IPS DF 4.7 (cell line): ENCODE data around the gene ZNF787.

Experiments used
- DNase-seq: peaks from one replicate; pipeline ENCODE4 v3.0.0-alpha.2; 2013; ENCODE audit warnings: low spot score; ENCODE audit errors: extremely low read depth

Gene ZNF787

DNA sequence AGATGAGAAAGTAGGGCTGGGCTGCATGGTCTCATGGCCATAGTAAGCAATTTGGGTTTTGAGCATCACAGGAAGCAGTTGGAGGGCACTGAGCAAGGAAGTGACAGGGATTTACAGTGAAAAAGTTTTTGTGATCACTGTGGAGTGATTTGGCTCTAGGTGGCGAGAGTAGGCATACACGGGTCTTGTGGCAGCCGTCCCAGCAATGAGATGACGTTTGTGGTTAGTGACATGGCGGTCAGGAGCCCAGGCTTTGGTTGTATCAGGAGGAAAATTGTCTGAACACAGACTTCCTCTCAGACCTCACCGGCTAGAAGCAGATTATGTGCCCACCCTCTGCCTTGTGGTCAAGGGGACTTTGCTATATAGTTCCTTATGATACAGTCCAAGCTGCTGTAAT, 23.3 kb upstream of the ZNF787 start:
- DNase-seq, result no peak

DNA sequence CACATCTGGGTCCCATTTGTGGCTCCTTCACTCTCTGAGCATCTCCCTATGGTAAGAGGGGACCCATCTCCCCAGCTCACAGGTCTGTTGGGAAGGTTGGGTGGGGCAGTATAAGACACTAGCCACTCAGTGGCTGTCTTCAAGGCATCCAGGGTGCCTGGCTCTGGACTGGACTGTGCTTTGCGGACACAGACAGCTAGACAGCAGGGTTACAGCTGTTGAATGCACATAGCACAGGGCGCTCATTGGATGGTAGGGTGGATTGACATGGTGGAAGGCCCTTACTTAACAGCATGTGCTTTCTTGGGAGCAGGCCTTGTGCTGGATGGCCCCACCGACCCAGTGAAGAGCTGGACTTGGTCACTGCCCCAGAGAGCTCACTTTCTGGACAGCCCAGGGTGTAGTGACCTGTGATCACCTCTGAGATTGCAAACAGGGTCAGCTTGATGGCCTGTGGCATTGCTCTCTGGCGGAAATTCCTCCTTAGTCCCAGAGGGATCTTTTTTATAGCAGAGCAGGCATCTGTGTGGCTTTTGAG, 21.9 kb upstream of the ZNF787 start:
- DNase-seq, result no peak

DNA sequence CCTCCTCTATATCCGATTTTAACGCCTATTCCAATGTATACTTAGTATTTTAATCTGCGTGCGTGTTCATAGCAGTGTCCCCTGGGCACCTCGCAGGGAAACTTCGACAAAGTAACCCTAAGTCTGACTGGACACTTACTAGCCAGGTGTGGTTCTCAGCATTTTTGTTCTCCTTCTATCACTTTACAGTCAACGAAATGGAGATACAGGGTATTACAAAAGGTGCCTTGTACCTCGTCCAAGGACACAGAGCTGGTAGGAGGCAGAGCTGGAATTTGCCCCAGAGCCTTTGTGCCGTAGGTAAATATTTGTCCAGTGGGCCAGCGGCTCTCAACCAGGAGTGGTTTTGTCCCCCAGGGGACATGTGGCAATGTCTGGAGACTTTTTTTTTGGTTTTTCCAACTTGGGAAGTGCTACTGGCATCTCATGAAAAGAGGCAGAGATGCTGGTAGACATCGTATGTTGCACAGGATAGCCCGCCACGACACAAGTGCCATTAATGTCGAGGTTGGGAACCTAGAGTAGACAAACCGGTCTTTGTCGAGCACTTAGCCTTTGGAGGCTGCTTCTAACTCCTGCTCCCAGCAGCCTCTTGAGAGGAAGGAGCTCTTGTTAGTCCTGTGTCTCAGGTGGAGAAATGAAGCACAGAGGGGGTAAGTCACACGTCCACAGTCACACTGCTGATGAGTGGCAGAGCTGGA, 21.1 kb upstream of the ZNF787 start:
- DNase-seq, result no peak

DNA sequence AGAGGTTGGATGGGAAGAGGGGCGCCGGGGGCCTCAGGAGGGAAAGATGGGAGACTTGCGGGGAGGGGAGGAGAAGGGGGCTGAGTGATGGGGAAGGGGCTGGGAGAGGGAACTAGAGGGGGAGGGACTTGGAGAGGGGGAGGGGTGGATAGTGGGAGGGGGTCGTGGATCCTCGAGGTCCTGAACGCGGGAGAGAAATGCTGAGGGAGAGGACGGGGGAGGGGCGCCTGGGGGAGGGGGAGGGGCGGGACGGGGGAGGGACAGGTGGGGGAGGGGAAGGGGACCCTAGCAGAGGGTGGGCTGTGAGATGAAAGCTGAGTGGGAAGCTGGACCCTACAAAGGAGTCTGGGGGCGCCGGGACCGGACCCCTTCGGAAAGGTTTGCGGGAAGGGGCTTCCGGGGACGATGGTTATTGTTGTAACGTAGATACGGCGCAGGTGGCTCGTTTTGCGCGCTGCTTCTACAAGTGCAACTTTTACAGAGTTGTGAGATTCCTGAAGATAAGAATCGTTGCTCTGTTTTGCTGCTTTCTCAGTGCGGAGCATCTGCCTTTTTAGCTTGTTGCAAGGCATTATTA, 20.4 kb upstream of the ZNF787 start:
- DNase-seq, result no peak

DNA sequence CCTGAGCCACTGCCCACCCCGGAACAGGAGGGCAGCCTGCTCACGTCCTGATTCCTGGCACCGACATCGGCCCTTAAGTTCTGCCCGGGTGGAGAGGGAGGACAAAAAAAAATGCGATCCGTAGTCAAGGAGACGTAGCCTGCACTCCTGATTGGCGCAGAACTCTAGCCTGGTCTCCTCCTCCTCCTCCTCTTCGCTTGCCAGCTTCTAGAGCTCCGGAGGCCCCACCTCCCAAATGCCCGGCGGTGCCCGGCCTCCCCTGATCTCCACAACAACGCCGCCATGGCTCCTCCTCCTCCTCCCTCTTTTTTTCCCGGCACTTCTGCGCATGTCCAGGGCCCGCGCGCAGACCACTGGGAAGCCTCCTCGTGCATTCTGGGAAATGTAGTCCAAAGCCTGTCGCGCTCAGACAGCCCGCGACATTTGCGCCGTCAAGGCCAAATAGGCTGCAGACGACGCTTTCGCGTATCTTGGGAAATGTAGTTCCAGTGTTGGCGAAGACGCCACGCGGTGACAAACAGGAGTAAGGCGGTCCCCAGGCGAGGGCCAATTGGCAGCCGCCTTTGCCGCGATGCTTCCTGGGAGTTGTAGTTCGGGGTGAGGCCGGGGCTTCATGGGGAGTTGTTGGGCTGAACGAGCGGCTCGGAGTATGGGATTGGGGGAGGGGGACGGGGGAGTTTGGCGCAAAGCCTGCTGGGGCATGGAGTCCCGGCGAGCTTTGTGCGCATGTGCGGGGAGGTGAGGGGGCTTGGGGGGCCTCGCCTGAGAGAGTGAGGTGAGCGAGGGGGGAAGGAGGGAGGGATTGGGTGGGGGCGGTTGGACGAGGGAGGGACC, 19.7 kb upstream of the ZNF787 start, which contains the start of gene ZNF444:
TSS of gene ZNF444 (plus strand) at position 705 of the 834 bp plus-strand sequence. CDS start 5,625 bp downstream, outside the sequence.
- DNase-seq, result peak; percentile 94

DNA sequence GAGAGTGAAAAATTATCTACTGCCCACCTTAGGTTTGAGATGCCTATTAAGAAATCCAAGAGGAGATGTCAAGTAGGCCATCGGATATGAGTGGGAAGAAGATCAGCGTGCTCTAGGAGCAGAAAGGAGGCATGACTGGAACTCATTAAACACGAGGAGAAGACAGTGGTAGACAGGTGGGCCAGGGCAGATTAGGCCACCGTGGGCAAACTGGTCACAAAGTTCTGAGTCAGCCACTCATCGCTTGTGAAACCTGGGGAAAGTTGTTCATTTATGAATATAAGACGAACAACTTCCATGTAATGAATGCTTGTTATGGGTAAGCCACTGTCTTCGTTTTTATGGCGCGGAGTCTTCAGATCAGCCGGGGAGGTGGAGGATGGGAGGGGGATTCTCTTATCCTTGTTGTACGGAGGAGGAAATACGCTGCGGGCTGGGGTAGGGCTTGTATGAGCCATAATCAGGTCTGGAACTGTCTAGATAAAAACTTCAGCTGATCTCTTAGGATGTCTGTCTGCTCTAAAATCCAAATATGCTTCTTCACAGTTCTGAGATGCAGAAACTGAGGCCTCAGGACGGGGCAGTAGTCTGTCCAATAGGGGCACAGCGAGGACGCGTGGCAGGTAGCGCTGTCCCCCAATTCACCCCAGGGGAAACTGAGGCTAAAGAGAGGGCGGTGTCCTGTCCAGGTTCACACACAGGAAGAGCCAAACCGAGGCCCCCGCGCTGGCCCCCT, 18.9 kb upstream of the ZNF787 start:
- DNase-seq, result no peak

DNA sequence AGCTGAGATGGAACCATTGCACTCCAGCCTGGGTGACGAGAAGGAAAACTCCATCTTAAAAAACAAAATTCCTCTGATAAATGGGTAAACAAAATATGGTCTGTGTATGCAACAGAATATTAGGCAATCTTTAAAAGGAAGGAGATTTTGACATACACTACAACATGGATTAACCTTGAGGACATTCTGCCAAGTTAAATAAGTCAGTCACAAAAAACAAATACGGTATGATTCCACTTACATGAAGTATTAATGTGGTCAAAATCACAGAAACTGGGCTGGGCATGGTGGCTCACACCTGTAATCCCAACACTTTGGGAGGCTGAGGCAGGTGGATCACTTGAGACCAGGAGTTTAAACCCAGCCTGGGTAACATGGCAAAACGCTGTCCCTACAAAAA, 17.0 kb upstream of the ZNF787 start:
- DNase-seq, result no peak

DNA sequence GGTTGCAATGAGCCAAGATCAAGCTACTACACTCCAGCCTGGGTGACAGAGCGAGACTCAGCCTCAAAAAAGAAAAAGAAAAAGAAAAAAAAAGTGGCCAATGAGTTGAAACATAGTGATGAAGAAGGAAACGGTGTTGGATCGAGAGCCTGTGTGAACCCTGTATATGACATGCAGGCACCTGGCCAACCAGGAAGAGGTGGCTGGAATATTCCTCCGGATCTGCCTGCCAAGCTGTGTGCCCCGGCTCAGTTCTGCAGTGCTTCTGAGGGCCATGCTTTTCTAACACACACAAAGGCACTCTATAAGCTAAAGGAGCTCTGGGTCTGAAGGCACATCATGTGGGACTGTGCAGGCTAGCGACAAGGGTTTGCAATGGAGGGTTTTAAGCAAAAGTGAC, 16.3 kb upstream of the ZNF787 start:
- DNase-seq, result no peak

DNA sequence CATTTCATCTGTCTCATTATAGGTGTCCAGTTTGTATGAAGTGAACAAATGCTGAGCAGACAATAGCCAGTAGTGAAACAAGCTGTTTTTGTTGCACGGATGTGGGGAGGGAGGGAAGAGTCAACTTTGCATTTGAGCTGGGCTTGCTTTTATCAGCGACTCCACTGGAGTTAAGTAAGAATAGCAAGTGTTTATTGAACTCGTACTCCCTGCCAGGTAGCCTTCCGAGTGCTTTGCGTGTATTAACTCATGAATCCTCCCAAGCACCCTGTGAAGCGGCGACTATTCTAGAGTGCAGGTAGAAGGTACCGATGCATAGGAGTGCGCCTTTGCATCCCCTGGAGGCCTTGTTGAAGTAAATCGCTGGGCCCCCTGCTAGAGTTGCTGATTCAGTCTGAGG, 15.3 kb upstream of the ZNF787 start:
- DNase-seq, result no peak

DNA sequence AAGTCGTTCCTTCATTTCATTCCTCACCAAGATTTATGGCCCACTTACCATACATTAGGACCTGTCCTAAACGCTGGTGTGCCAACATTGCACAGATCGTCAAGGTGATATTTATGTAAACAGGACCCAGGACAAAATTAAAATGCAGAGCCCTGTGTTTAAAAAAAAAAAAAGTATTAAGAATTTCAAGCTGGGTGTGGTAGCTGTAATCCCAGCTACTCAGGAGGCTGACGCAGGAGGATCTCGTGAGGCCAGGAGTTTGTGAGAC, 13.5 kb upstream of the ZNF787 start:
- no peak for DNase-seq

DNA sequence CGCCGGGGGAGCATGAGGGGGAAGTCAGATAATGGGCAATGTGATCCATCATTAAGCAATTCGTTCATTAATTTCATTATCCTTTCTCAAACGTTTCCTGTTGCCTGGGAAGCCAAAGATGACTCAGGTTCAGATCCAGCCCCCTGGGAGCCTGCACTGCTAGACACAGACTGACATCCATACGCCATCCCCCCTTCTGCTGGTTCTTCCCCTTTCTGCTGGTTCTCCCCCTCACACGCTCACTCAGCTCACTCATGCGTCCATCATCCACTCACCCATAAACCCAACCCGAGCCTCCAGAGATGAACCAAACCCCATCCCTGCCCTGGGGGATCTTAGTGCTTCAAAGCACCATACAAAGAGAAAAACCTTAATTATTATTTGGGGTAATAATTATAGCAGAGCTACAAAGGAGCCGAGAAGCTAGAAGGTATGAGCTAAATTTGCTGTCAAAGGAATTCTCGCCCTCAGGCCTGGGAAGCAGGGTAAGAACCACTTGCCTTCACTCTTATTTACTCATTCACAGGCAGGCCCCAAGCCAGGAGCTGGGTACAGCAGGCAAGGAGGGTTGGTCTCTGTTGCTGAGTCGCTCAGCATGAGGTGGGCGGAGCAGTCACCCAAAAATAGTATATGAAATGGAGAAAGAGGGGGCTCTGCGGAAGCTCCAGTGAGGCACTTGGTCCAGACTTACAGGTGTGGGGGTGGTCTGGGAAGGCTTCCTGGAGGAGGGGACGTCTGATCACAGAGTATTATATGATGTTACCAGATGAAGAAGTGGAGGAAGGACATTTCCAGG, 13.0 kb upstream of the ZNF787 start:
- no peak for DNase-seq

DNA sequence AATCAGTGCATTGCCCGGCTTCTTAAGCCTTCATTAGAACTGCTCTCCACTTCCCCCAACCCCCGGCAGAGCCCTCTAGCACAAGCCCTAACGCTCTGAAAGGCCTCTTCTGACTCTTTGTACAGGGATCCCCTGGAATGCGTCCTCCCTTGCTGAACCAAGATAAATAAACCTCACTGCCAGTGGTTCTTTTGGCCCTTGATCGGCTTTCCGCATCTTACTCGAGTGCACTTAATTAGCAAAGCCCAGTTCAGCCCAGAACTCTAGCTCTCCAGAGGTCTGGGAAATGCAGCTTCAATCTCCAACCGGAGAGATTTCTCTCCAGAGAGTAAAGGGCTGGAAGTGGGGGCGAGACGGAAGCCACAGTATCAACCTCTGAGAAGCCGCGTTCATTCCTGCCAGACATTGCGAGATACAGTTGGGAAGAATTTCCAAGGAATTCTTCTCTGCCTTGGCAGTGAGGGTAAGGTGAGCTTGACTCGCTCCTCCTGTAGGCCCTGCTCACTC, 11.3 kb upstream of the ZNF787 start:
- no peak for DNase-seq

DNA sequence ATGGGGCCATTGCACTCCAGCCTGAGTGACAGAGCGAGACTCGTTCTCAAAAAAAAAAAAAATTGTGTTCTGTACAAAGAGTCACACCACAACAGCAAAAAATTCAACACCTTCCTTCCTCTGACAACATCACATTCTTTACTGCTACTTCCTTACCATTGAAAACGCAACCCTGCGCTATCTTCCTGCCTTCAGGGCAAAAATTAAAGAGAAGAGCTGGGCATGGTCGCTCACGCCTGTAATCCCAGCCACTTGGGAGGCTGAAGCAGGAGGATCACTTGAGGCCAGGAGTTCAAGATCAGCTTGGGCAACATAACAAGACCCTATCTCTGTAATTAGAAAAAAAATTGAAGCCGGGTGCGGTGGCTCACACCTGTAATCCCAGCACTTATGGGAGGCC, 10.6 kb upstream of the ZNF787 start:
- no peak for DNase-seq

DNA sequence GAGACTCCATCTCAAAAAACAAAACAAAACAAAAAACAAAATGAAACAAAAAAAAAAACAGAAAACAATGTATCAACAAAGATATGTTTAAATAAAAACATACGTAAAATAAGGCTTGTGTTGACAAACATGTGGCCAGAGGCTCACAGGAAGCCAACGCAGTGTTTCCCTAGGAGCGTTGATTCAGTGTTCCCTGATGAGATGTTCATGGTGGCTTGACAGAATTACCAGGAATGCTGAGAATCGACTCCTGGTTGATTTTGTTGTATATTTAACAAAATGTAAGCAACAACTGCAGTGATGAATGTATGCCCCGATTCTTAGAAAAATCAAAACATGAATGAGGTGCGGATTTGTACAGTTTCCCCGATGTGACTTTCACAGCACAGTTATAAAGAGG, 8.9 kb upstream of the ZNF787 start:
- DNase-seq, result no peak

DNA sequence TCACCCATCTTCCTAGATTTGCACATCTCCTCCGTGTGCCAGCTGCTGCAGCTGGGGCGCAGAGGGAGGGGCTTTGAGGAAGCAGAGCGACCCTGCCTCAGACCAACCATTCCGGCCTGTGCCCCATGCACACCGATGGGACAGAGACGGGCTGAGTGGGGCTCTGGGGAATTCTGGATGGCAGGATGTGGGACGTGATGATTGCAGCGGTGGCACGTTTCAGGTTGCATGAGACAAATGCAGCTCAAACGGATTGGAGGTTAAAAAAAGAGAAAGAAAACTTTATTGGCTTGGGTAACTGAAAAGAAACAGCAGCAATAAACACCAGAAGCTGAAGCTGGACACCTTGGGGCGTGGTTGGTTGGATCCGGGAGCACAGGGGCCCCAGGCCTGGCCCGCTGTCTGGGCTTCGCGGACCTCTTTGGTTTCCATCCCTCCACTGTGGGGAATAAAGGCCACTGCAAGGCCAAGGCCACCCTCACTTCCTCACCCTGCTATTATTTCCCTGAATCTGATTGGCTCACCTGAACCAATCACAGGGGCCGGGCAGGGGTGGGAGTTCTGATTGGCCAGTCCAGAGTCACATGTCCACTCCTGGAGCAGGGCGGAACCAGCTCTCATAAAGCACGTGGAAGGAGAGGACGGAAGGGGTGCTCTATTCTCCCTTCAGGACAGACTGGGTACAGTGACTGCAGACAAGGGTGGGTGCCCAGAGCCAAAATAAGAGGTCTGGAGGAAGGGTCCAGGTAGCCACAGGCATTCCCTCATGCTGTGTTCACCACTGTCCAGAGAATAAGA, 6.1 kb upstream of the ZNF787 start:
- DNase-seq, result no peak

DNA sequence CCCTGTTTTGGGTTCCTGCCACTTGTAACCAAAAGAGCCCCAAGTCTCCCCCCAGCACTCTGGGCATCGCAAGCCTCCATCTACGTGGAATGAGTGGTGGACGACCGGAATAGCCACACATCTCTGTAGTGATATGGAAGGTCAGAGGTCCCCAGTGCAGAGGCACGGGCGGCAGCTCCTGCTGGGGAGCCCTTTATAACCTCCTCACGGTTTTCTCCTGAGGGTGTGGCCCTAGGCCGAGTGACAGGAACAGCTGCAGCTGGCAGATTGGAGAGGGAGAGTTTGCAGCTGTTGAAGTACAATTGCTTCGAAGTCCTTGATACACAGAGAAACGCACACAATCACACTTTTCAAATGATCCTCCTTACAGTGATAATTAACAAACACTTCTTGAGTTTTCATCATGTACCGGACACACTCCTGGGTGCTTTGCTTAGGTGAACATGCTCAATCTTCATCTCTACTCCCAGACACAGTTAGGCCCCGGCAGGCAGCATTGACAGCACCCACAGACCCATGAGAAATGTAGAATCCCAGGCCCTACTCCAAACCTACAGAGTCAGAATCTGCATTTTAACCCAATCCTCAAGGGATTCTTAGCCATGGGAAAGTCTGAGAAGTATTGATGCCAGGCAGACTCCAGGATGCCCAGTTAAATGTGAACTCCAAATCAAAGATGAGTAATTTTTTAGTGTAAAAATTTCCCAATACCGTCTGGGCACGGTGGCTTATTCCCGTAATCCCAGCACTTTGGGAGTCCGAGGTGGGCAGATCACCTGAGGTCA, 4.9 kb upstream of the ZNF787 start:
- DNase-seq, result no peak

DNA sequence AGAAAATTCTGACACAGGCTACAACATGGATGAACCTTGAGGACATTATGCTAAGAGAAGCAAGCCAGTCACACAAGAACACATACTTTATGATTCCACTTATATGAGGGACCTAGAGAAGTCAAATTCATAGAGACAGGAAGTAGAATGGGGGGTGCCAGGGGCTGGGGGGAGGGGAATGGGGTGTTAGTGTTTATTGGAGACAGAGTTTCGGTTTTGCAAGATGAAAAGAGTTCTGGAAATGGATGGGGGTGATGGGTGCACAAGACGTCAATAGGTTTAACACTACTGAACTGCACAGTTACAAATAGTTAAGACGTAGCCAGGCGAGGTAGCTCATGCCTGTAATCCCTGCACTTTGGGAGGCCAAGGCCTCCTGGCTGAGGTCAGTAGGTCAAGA, 3.5 kb upstream of the ZNF787 start:
- no peak for DNase-seq

DNA sequence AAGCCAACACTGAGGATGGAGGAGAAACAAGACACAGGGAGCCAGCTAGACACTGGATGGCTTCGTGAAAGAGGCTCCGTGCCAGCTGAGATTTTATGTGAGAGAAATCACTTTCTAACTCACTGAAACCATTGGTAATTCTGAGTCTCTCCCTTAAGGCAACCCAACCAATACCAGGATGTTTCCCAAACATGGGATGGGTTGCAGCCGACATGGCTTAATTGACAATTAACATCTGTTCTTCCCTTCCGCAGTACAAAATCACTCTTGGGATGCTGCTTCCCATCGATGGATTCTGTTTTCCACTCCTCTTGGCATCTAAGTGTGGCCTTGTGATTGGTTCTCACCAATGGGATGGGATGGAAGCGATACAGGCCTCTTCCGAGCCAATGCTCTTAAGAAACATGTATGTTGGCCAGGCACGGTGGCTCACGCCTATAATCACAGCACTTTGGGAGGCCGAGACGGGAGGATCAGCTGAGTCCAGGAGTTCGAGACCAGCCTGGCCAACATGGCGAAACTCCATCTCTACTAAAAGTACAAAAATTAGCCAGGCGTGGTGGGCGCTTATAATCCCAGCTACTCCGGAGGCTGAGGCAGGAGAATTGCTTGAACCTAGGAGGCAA, 2.3 kb upstream of the ZNF787 start:
- no peak for DNase-seq
